GM19395 (cell line): ENCODE data around the gene CCDC192.

ENCODE experiments used
- ATAC-seq: cut with Tn5 transposase; IDR thresholded peaks from one replicate; pipeline ENCODE4 v1.9.1; 2021; ENCODE audit warnings: mild to moderate bottlenecking, moderate library complexity; ENCODE audit not compliant: unreplicated experiment

The CCDC192 gene

DNA sequence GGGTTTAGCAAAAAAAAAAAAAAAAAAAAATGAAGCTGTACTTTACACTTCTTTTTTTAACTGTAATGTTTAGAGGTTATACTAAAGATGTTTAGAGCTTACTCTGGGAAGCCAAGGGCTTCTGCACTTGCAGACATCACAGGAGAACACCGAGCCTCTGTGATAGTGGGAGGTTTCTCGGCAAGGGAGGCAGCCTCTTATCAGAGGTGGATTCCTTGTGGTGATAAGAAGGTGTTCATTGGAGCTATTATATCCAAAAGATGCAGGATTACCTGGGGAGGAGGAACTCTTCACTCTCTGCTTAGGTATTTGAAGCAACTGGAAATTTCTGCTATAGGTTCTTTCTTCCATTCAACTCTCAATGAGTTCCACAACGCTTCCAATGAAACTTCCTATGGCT is 209.2 kb downstream of the CCDC192 start:
- no peak for ATAC-seq

DNA sequence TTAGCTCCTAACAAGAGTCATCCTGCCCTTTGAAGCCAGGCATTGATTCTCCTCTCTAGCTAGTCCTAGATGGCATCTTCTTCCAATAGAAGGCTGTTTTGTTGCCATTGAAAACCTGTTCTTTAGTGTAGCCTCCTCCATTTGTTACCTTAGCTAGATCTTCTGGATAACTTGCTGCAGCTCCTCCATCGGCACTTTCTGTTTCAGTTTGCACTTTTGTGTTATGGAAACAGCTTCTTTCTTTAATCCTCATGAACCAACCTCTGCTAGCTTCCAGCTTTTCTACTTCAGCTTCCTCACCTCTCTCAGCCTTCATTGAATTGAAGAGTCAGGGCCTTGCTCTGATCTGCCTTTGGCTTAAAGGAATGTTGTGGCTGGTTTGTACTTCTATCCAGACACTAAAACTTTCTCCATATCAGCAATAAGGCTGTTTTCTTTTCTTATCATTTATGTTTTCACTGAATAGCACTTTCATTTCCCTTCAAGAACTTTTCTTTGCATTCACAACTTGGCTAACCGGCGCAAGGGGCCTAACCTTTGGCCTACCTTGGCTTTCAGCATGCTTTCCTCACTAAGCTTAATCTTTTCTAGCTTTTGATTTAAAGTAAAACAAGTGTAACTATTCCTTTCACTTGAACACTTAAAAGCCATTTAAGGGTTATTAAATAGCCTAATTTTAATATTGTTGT is 213.8 kb downstream of the CCDC192 start:
- ATAC-seq = no peak

DNA sequence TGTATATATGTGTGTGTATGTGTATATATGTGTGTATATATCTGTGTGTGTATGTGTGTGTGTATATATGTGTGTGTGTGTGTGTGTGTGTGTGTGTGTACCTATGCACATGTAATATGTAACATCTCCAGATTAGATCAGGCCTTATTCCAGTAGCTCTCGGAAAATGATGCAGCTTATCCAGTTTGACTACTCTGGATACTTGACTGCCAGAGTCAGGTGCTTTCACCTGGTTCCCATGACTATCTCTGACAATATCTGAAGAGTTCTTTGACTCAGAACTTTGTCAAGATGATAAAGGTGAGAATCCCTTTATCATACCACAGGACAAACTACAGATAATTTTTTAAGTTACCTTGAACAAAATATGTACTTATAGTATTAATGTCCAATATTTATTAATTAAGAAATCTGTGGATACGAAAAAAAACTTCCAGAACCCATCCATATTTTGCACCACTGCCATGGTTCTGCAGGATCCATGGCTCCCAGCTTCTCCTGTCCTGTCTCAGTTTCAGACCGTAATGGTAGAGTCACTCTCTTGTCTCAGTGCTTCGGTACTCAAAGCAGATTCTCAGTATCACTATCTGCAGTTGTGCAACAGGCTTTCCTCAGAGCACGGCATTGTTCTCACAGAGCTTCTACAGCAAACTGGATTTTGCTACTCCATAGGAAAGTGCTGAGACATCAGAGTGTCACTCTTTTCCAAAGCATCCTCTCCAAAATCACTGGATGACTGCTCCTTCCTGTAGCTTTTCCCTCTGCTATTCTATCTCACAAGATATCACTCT is 216.0 kb downstream of the CCDC192 start:
- ATAC-seq = no peak

DNA sequence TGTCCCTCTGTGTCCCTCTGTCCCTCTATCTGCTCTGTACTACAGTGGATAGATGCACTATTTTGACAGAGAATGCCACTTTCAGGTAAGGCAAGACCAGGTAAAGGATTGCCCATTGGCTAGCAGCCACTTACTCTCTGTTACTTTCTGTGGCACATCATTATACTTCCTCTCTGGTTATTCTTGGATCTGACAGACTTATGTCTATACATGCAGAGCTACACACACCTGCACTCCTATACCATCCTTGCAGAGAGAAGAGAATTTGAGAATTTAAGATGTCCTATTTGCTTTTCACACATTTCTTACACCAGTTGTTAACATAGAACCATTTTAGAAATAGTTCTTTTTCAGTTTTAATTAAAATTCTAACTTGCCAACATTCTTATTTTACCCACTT is 216.6 kb downstream of the CCDC192 start:
- no peak for ATAC-seq

DNA sequence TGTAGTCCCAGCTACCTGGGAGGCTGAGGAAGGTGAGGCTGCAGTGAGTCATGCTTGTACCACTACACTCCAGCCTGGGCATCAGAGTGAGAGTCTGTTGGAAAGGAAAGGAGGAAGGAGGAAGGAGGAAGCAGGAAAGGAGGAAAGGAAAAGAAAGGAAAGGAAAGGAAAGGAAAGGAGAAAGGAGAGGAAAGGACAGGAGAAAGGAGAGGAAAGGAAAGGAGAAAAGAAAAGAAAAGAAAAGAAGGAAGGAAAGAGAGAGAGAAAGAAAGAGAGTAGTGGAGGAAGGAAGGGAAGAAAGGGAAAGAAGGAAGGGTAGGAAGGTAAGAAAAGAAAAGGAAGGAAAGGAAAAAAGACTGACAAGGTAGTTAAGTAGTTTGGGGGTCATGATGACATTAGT is 217.7 kb downstream of the CCDC192 start:
- no peak for ATAC-seq

DNA sequence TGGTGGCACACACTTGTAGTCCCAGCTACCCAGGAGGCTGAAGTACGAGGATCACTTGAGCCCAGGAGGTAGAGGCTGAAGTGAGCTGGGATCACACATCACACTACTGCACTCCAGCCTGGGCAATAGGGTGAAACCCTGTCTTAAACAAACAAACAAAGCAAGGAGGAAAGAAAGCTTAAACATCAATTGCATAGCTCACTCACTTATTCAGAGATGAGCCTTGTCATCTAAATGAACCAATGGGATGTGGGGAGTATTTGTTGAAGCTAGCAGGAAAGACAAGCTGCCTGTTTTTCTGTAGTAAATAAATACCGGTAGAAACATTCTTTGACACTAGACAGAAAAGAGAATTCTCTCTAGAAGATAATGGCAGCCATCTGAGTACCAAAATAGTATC is 219.4 kb downstream of the CCDC192 start:
- ATAC-seq = no peak

DNA sequence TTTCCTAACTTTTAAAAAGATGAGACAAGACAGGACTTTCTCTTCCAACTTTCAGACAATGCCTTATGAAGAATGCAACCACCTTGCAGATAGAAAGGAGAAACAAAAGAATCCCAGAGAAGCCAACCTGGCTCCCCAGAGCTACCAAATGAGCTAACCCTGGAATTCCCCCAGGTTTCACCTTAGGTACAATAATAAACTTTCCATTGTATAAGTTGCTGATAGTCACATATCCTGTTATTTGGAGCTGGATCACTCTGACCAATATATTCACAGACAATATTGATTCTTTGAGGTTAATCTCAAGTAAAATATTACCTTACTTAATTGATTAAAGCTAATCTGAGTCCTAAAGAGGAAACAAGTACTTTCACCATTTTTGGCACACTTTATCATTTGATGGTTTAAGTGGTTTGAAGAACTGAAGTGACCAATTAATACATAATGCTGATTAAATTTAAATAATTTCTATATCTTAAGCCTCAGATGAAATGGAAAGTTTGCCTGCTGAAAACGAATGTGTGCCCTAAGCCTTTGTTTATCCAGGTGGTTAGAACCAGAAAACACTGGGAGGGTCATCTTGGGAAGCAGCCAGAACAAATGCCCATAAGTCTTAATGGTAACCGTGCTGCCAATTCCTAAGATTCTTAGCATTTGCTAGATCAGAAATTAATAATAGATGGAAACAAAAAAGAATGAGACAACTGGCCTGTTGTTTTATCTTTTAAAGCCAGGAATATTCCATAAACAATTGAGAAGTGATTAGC is 220.8 kb downstream of the CCDC192 start:
- no peak for ATAC-seq

DNA sequence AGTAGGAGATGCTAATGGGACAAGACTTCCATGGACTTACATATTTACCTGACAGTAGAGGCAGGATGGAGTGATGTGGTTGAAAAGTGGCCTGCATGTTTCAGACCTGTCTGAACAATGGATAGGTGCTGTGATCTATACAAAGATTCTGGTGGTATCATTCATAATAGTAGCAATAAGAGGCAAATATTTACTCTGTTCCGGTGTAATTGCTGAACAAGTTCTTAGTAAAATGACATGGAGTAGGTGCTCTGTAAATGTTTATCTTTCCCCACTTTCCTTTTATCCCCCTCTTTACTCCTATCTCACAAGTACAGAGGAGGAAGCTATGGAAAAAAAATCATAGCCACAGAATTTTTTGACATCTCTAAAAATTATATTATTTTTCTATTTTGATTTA is 221.4 kb downstream of the CCDC192 start:
- ATAC-seq = no peak

DNA sequence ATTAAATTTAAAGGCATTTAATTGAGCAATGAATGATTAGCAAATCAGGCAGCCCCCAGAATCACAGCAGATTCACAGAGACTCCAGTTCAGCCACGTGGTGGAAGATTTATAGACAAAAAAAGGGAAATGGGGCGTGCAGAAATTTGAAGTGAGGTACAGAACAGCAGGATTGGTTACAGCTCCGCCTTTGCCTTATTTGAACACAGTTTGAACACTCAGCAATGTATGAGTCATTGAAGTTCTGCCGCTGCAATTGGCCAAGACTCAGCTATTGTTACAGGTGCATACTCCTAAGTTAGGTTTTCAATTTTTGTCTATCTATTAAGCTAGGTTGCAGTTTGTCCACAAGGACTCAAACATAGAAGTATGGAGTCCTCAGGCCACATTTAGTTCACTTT is 222.7 kb downstream of the CCDC192 start:
- no peak for ATAC-seq

DNA sequence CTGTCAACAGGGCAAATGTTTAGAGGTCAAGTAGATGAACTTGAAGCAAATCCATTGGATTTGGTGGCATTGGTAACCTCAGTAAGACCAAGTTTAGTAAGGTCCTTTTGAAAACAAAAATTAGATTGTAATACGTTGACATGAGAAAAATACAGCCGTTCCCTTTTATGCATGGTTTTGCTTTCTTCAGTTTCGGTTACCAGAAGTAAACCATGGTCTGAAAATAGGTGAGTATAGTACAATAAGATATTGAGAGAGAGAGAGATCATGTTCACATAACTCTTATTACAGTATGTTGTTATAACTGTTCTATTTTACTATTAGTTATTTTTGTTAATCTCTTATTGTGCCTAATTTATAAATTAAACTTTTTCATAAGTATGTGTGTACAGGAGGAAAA is 223.8 kb downstream of the CCDC192 start:
- no peak for ATAC-seq

DNA sequence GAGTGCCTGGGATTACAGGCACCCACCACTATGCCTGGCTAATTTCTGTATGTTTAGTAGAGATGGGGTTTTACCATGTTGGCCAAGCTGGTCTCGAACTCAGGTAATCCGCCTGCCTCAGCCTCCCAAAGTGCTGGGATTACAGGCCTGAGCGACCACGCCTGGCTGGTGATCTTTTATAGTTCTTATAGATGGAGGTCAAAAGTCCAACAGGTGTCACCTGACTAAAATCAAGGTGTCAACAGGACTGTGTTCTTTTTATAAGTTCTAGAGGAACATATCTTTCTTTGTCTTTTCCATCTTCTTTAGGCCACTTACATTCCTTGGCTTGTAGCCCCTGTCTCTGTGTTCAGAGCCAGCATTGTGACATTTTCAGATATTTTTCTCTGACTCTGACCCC is 224.9 kb downstream of the CCDC192 start:
- no peak for ATAC-seq

DNA sequence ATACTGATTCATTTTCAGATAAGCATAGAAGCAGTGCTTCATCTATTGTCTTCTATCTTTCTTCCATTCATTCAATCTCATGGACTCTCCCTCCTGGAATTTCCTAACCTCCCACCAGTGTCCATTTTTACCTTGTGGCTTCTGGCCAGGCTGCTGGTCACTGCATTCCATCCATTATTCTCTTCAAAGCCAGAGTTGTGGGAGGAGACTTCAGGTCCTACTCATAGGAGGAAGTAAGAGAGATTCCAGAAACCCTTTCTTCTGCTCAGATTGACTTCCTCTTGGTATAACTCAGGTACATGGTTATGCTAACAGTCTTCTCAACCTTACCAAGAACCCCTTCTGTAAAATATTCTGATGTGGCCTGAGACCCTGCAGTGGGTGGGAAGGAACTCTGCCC is 227.1 kb downstream of the CCDC192 start:
- no peak for ATAC-seq

DNA sequence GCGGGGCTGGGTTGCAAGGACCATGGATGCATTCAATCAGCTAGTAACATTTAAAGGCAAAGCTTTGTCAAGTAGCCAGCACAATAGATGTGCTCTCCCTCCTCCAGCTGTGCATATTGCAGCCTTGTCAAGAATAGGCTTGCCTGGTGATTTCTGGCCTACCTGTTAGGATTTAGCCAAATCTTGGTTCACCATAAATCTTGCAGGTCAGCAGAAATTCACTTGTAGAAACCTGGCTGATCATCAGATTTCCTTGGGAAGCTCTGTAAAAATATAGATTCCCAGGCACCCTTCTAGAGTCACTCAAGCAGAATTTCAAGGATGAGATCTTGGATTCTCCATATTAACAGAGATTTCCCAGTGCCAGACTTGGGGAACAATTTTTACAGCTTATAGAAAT is 228.2 kb downstream of the CCDC192 start:
- ATAC-seq = no peak

DNA sequence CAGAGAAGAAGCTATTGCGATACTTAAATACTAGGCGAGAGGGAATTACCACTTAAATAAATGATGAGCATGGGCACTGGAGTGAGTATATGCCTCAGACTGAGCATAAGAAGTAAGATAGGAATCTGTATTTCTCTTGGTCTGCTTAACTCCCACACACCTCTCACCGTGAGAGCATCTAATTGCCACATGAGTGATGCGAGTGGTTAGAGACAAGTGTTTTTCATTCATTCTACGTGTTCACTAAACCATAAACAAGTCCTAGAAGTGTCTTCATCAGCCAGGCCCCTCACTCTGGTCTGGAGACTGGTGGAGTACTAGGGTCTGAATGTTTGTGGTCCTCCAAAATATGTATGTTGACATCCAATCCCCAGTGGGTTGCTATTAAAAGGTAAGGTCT is 230.2 kb downstream of the CCDC192 start:
- ATAC-seq = no peak

DNA sequence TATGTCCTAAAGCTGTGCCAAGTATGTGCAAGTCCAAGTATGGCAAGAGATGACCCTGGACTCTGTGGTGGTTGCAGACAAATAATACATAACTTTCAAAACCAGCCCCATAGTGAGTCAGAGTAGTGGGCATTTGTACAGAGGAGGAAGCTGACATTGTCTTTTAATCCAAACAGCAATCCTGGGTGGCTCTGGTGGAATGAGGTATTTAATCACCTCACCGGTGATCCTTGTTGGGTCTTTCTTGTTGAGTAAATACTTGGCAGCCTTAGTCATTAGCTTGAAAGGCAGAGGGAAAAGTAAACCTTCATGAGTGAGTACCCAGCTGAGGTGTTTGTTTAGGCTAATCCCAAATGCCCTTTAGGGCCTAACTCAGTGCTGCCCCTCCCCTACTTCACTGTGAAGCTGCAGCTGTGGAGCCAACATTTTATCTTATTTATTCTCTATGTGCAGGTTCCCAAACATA is 231.6 kb downstream of the CCDC192 start:
- no peak for ATAC-seq

DNA sequence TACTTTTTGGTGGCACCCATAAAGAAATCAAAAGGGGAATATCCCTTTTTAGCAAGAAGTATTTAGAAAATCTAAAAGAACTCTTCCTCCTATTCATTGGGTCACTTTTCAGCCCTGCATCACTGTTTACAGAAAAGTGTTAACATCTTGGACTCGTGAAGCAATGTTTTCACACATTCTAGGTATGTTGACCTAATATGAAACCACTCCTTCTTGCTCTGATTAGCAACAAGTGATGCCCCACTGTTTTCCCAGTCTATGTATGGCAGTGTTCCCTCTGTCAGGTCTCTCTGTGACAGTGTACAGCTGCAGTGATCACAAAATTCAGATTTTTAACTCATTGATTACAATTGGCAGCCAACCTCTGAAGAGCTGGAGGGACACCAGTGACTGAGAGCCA is 232.2 kb downstream of the CCDC192 start:
- ATAC-seq = no peak

DNA sequence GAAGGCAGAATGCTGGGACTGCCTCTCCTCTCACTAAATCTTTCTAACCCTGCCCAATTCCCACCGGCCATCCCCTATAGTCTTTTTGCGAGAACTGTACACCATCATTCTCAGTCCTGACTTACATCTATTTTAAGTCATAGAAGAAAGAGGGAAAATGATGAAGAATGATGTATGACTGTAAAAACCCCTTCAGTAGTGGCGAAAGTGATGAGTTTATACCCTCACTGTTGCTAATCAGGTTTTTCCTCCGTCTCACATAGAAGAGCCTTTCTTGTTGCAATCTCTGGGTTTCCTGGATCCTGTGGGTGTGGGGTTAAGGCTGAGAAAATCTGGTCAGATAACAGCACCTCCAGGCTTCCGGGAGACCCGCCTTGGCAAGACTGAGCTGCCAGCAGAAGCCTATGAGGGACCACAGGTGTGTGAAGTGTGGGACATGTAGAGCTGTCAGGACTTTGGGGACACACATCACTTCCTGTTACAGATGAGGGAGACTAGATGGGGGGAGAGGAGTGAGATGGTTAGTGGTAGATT is 233.3 kb downstream of the CCDC192 start:
- ATAC-seq = no peak

DNA sequence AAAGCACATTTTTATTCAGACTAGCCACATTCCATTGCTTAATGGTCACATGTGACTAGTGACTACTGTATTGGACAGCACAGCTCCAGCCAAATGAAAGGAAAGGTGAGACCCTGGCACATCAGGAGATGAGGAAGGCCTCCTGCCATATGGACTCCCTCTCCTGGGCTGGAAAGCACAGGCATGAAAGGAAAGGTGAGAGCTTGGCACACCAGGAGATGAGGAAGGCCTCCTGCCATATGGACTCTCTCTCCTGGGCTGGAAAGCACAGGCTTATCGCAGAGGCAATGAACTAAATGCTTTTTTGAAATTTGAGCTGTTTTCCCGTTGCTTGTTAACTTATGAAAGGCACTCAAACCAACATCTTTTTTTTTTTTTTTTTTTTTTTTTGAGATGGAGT is 235.6 kb downstream of the CCDC192 start:
- no peak for ATAC-seq

DNA sequence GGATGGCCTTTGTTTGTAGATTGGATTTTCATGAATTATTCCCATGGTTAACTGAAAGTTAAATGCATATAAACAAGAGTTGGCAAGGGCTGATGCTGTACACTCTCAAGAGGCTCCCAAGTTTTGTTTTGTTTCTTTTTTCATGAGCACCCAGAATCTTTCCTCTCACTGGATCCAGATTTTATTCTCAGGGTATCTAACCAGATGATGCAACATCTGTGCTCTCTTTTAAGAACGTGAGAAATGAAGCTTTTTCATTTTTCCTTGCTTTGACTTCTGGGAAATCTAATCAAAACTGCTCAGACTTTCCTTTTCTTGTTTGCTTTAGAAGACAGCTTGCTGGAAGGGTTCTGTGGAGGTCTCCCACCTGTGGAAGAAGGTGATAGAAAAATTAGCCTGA is 237.7 kb downstream of the CCDC192 start:
- ATAC-seq = no peak

DNA sequence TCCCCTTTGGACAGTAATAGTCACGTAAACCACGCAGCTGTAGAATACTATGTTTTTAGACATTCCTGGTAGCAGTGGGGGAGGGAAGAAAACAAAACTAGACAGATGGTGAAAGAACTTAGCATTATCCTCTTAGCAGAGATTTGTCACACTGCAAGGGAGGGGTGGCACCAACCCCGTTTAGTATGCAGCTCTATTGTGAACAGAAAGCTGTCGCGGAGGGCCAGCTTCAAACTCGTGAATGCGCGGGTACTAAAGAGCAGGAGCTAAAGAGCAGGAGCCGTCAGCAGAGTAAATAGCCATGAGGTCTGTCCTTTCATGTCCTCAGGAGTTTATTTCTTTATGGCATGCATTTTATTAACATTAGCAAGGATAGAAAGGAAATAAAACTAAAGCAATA is 238.5 kb downstream of the CCDC192 start:
- no peak for ATAC-seq

DNA sequence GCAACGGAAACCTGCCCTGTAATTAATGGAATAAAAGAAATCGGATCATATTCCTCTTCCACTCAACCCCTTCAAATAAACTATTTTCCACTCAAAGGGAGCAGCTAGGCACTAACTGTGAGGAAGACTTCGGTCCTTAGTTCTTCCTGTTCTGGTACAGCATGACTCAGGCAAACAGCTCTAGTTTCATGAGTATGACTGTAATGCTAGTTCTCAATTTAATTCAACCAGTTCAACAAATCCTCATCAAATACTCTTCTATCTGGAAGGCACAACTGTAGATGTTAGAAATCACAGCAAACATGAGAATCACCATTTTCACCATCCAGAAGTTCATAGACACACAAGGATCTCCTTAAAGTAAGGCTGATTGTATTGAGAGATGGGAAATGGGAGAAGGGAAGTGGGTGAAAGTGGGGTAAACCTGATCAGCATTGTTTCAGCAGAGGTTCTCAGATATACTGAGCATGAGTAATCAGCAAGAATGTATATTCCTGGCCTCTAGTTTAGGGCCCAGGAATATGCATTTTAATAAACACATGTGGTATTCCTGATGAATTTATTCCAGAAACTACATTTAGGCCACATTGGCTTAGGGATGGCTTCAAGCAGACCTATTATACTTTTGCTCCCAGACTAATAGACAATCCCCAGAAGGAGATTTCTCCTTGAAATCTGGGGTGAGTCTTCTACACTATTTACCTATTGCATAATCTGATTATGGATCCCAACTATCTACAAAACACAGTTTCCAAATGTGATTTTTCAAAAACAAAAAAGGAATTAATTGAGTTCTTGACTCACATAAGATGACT is 239.3 kb downstream of the CCDC192 start:
- peak; percentile 54 for ATAC-seq
